ENCODE measurements around the gene HEATR5B.

- TF ChIP-seq CTCF (conservative IDR thresholded peaks at IDR 0.05 in 1 of 2, IDR thresholded peaks at IDR 0.05 in 1 of 2; ENCODE audit: low read depth in 1 of 2, low read length in 2 of 2) (no peak), EZH2 (IDR thresholded peaks at IDR 0.05; ENCODE audit: low read length, missing control alignments) (no peak)
These were observed 20.0 kb upstream of the HEATR5B start for GRCh38 chr2:37104178-37104577.
